ENCODE measurements around the gene GARNL3. TPM values are rescaled to one million over a fixed set of nuclear protein-coding genes. Genes with fewer than 3 reads are reported as not detected.
A peak's percentile ranks its signal among the peaks of the same experiment; 100 is the strongest.

Gene GARNL3
- total RNA-seq, 1 experiment from 2014 or later: 11.8 TPM

DNA sequence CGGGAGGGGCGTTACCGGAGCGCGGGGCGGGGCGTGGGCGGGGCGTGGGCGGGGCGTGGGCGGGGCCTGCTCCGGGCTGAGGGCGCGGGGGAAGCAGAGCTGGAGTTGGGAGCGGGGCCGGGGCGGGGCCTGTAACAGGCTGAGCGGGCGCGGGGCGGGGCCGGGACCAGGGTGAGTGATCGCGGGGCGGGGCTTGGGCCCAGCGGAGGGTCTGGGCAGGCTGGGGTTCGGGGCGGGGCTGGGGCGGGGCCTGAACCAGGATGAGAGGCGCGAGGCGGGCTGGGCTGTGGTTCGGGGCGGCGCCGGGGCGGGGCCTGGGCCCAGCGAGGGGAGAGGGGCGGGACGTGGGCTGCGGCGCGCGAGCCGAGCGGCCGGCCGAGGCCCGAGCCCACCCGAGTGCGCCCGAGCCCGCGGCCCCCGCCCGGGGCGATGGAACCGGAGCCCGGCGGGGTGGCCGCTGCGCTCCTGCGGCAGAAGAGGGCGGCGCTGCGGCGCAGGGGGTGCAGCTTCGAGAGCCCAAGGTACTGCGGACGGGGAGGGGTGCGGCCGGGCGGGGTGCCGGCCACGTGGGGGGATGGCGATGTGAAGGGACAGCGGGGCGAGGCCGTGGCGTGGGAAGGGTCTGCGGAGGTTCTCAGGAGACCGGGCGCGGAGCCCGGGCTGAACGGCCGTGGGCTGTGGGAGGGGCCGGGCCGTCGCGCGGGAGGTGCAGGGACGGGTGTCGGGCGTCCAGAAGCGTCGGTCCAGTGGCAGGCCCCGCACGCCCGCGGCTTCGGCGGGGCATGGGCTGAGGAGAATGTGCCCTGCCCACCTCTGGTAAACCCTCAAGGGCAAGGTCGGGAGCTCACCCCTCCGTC, 39.5 kb upstream of the GARNL3 start:
- Mint-ChIP-seq H3K9me3 (ENCODE audit: unreplicated experiment) (no peaks in the 10 kb centered on the region), H3K4me3 (ENCODE audit: unreplicated experiment) (peak overlapping the region; percentile 92), H3K27me3 (ENCODE audit: insufficient read depth, unreplicated experiment) (peaks cover 3% of the 10 kb centered on the region), H3K4me1 (ENCODE audit: low read depth, unreplicated experiment) (peaks cover 18% of the 10 kb centered on the region), H3K36me3 (ENCODE audit: insufficient read depth, unreplicated experiment) (peaks cover 39% of the 10 kb centered on the region), H3K27ac (ENCODE audit: unreplicated experiment) (peak overlapping the region; percentile 92)
- Histone ChIP-seq H3K4me1 (peaks cover 6% of the 10 kb centered on the region), H3K9me3 (no peaks in the 10 kb centered on the region), H3K27me3 (replicated peaks; ENCODE audit: control insufficient read depth, insufficient read depth, low read length) (no peaks in the 10 kb centered on the region), H3K36me3 (ENCODE audit: control insufficient read depth, insufficient read depth, low read length) (no peaks in the 10 kb centered on the region), H3K4me3 (ENCODE audit: low read depth, low read length) (peak overlapping the region; percentile 95)
- BruUV-seq (replicated peaks): no TSS peak
- TF ChIP-seq, protein P1, sequence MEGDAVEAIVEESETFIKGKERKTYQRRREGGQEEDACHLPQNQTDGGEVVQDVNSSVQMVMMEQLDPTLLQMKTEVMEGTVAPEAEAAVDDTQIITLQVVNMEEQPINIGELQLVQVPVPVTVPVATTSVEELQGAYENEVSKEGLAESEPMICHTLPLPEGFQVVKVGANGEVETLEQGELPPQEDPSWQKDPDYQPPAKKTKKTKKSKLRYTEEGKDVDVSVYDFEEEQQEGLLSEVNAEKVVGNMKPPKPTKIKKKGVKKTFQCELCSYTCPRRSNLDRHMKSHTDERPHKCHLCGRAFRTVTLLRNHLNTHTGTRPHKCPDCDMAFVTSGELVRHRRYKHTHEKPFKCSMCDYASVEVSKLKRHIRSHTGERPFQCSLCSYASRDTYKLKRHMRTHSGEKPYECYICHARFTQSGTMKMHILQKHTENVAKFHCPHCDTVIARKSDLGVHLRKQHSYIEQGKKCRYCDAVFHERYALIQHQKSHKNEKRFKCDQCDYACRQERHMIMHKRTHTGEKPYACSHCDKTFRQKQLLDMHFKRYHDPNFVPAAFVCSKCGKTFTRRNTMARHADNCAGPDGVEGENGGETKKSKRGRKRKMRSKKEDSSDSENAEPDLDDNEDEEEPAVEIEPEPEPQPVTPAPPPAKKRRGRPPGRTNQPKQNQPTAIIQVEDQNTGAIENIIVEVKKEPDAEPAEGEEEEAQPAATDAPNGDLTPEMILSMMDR (IDR thresholded peaks at IDR 0.05; ENCODE audit: insufficient read depth in 1 of 2, low read depth in 1 of 2, low read length in 1 of 2, severe bottlenecking in 1 of 2, unreplicated experiment in 1 of 2): no peak
- POLR2A ChIA-PET: interaction anchor here (0.5 to 1.5 kb wide), 12 partner anchors 11 to 310 kb away, joined by 3 to 24 read pairs (median 6); partner anchors contain the start of genes LRSAM1, RALGPS1, RPL12 and SLC2A8
- intact Hi-C loops (cut with micrococcal nuclease; ENCODE audit: unreplicated experiment): loop anchor here (1.0 to 10.0 kb wide), 3 partner anchors 20 to 690 kb away; partner anchors contain the start of gene ST6GALNAC4
- CTCF ChIA-PET: interaction anchor here (0.6 to 2.4 kb wide), 23 partner anchors 11 to 1391 kb away, joined by 3 to 20 read pairs (median 4); partner anchors contain the start of genes RALGPS1, SLC2A8 and TOR2A
- DNase-seq: peak; percentile 96 to 97

DNA sequence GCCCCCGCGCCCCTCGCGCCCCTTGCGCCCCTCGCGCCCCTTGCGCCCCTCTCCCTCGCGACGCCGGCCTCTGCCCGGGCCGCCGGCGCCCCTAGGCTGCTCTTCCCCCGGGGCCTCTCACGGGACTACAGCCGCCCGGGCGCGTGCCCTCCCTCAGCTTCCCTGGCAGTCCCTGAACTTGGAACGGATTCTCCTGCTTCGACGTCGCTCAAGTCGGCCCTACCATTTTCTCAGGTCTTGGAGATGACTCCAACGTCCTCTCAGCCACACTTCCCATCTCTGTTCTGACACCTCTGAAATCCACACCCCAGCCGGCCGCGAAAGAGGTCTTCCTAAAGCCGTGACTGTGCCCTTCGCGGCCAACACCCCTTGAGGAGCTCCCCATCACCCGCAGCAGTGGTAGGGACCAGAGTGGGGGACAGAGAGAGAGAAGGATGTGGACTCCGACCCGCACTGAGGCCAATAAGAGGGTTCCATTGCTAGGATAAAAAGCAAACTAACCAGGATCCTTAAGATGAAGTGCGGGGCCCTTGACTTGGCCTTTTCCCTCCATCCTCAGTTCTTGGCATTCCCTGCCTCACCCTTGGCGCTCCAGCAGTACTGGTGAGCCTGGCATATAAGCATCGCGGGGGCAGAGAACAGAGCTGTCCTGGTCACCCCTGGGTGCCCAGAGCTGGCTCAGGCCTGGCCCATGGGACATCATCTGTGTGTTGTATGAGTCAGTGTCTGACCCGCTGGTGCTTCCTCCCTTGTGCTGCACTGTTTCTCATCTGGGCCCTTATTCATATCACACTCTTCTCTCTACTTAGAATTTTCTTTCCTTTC, 38.6 kb upstream of the GARNL3 start:
- POLR2A ChIA-PET: interaction anchor here (0.5 to 1.5 kb wide), 2 partner anchors 19 to 35 kb away, joined by 4 to 7 read pairs; no protein-coding TSS in a partner anchor
- peak overlapping the region; percentile 78 for H3K27ac Mint-ChIP-seq (ENCODE audit: unreplicated experiment)
- no peaks in the 10 kb centered on the region for H3K9me3 Mint-ChIP-seq (ENCODE audit: unreplicated experiment)
- Histone ChIP-seq H3K4me1 (peaks cover 6% of the 10 kb centered on the region), H3K4me3 (ENCODE audit: low read depth, low read length) (peak overlapping the region; percentile 95), H3K36me3 (ENCODE audit: control insufficient read depth, insufficient read depth, low read length) (no peaks in the 10 kb centered on the region), H3K9me3 (no peaks in the 10 kb centered on the region), H3K27me3 (replicated peaks; ENCODE audit: control insufficient read depth, insufficient read depth, low read length) (no peaks in the 10 kb centered on the region)
- peak in 1 of 2 experiments; percentile 30 for DNase-seq
- H3K4me3 Mint-ChIP-seq (ENCODE audit: unreplicated experiment): peak overlapping the region; percentile 92
- BruUV-seq (replicated peaks): no TSS peak
- peaks cover 18% of the 10 kb centered on the region for H3K4me1 Mint-ChIP-seq (ENCODE audit: low read depth, unreplicated experiment)
- TF ChIP-seq, protein P1 (IDR thresholded peaks at IDR 0.05; ENCODE audit: insufficient read depth in 1 of 2, low read depth in 1 of 2, low read length in 1 of 2, severe bottlenecking in 1 of 2, unreplicated experiment in 1 of 2): no peak
- peaks cover 3% of the 10 kb centered on the region for H3K27me3 Mint-ChIP-seq (ENCODE audit: insufficient read depth, unreplicated experiment)
- intact Hi-C loops (cut with micrococcal nuclease; ENCODE audit: unreplicated experiment): loop anchor here (2.0 to 10.0 kb wide), 2 partner anchors 19 to 689 kb away; partner anchors contain the start of gene ST6GALNAC4
- peaks cover 45% of the 10 kb centered on the region for H3K36me3 Mint-ChIP-seq (ENCODE audit: insufficient read depth, unreplicated experiment)
- CTCF ChIA-PET: interaction anchor here (0.5 to 2.4 kb wide), 5 partner anchors 19 to 286 kb away, joined by 3 to 18 read pairs (median 8); partner anchors contain the start of gene SLC2A8
